ENCODE data around the gene DEPDC1.

- TF ChIP-seq, protein P1, sequence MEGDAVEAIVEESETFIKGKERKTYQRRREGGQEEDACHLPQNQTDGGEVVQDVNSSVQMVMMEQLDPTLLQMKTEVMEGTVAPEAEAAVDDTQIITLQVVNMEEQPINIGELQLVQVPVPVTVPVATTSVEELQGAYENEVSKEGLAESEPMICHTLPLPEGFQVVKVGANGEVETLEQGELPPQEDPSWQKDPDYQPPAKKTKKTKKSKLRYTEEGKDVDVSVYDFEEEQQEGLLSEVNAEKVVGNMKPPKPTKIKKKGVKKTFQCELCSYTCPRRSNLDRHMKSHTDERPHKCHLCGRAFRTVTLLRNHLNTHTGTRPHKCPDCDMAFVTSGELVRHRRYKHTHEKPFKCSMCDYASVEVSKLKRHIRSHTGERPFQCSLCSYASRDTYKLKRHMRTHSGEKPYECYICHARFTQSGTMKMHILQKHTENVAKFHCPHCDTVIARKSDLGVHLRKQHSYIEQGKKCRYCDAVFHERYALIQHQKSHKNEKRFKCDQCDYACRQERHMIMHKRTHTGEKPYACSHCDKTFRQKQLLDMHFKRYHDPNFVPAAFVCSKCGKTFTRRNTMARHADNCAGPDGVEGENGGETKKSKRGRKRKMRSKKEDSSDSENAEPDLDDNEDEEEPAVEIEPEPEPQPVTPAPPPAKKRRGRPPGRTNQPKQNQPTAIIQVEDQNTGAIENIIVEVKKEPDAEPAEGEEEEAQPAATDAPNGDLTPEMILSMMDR (IDR thresholded peaks at IDR 0.05 in 4 of 5, conservative IDR thresholded peaks at IDR 0.05 in 1 of 5): peak in 4 of 5 experiments; percentile 17 to 53 (median 27)
- TF ChIP-seq POLR2A (IDR thresholded peaks at IDR 0.05): no peak
Measured at GRCh38 chr1:68470388-68470970, 26.4 kb downstream of the DEPDC1 start.

Measured in gastrocnemius medialis (tissue), 4 donors.